NCI-H748 (cell line): Measurements from ENCODE around the gene IRF9.
A peak's percentile ranks its signal among the peaks of the same experiment; 100 is the strongest.

ENCODE experiments used
- DNase-seq: peaks from one replicate; lab custom pipeline; 2025; ENCODE audit not compliant: unreplicated experiment; lab: John Stamatoyannopoulos, UW

IRF9 gene

DNA sequence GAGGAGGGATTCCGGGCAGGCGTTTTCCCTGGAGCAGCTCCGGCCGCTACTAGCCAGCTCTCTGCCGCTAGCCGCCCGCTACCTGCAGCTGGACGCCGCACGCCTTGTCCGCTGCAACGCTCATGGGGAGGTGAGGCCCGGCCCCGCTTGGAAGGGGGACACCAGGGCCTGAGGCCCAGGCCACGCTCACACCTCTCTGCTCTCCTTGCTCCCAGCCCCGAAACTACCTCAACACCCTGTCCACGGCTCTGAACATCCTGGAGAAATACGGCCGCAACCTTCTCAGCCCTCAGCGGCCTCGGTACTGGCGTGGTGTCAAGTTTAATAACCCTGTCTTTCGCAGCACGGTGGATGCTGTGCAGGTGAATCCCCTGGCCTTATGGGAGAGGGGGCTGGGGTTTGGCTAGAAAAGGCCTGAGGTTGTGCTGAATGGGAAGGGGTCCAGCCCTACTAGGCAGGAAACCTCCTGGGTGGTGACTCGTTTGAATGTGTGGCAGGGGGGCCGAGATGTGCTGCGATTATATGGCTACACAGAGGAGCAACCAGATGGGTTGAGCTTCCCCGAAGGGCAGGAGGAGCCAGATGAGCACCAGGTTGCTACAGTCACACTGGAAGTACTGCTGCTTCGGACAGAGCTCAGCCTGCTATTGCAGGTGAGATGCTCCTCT lies 13.2 kb upstream of the IRF9 start:
- no peak for DNase-seq

DNA sequence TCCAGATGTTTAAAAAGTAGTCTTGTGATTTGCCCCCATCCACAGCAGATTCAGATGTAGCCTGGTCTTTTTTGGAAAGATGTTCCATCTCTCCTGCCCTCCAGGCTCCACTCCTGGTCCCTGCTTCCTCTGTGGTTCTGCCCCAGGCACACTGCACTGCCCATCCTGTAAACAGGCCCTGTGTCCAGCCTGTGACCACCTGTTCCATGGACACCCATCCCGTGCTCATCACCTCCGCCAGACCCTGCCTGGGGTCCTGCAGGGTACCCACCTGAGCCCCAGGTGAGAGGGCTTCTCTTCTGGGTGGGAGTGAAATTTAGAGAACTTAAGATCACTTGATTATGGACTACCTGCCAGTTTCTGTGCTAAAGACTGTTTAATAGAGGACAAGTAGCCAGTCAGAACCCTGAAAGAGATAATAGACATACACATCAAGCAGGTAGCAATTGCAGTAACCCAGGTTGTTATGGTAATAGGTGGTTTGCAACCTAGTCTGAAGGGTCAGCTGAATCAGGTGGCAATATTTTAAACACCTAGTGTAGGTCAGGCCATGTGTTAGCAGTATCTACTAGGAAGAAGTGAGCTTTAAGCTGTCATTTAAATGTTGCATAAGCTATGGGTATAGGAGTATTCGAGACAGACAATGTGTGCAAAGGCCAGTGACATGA lies 11.6 kb upstream of the IRF9 start:
- DNase-seq, result no peak

DNA sequence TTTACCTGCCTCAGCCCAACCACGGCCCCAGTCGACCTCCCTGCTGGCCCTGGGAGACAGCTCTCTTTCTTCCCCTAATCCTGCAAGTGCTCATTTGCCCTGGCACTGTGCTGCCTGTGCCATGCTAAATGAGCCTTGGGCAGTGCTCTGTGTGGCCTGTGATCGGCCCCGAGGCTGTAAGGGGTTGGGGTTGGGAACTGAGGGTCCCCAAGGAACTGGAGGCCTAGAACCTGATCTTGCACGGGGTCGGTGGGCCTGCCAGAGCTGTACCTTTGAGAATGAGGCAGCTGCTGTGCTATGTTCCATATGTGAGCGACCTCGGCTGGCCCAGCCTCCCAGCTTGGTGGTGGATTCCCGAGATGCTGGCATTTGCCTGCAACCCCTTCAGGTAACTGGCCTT lies 11.0 kb upstream of the IRF9 start:
- no peak for DNase-seq

DNA sequence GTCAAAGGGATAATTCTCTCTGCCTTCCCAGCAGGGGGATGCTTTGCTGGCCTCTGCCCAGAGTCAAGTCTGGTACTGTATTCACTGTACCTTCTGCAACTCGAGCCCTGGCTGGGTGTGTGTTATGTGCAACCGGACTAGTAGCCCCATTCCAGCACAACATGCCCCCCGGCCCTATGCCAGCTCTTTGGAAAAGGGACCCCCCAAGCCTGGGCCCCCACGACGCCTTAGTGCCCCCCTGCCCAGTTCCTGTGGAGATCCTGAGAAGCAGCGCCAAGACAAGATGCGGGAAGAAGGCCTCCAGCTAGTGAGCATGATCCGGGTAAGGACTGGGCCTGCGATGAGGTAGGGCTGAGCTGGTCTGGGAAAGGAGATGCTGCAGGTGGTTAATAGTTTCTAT lies 10.5 kb upstream of the IRF9 start:
- no peak for DNase-seq

DNA sequence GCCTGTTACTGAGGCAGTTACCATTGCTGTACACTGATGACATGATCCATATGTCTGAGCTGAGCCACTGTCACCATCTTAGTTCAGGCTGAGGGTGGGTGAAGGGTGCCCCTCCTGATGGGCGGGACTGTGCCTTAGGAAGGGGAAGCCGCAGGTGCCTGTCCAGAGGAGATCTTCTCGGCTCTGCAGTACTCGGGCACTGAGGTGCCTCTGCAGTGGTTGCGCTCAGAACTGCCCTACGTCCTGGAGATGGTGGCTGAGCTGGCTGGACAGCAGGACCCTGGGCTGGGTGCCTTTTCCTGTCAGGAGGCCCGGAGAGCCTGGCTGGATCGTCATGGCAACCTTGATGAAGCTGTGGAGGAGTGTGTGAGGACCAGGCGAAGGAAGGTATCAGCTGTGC lies 10.1 kb upstream of the IRF9 start:
- DNase-seq, result no peak

DNA sequence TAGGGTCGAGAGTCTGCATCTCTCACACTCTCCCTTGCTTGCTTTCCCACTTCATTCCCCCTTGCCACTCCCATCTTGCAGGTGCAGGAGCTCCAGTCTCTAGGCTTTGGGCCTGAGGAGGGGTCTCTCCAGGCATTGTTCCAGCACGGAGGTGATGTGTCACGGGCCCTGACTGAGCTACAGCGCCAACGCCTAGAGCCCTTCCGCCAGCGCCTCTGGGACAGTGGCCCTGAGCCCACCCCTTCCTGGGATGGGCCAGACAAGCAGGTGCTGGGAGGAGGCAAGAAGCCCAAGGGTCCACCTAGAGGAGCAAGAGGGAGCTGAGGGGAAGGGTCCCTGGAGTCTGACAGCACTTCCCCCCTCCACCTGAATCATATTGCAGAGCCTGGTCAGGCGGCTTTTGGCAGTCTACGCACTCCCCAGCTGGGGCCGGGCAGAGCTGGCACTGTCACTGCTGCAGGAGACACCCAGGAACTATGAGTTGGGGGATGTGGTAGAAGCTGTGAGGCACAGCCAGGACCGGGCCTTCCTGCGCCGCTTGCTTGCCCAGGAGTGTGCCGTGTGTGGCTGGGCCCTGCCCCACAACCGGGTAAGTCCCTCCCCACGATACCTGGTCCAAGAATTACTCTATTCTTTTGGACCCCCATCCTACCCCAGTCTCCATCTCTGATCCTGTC lies 9.5 kb upstream of the IRF9 start:
- no peak for DNase-seq

DNA sequence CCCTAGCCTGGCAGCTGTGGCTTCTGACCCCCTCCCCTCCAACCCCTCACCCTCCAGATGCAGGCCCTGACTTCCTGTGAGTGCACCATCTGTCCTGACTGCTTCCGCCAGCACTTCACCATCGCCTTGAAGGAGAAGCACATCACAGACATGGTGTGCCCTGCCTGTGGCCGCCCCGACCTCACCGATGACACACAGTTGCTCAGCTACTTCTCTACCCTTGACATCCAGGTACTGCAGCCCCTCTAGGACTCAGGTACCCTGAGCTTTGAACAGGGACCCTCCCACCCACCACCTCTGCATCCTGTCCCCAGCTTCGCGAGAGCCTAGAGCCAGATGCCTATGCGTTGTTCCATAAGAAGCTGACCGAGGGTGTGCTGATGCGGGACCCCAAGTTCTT lies 6.0 kb upstream of the IRF9 start:
- DNase-seq, result no peak

DNA sequence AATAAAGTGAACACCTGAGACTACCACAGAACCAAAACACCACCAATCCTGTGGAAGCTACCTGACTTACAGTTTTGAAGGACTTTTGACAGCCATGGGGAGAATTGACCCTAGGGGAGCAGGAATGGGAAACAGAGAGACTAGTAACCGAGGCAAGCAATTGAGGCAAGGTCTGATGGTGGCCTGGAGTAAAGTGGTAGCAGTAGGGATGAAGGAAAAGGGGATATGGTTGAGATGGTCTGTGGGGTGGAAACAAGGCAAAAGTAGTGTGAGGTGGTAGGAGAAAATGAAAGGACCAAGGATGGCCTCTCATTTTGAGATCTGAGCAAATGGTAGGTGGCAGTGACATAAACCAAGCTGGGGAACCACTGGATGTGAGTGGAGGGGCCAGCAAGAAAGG lies 4.2 kb upstream of the IRF9 start:
- no peak for DNase-seq

DNA sequence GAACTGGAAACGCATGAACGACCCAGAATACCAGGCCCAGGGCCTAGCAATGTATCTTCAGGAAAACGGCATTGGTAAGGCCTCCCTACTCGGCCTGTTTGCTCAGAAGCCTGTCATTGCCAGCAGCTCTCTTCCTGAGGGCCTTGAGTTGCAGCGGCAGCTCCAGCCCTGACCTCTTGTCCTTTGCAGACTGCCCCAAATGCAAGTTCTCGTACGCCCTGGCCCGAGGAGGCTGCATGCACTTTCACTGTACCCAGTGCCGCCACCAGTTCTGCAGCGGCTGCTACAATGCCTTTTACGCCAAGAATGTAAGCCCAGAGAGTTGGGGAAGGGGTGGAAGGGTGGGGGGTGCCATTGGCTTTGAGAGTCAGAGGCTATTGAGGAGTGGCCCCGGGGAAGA lies 3.7 kb upstream of the IRF9 start:
- DNase-seq, result no peak

DNA sequence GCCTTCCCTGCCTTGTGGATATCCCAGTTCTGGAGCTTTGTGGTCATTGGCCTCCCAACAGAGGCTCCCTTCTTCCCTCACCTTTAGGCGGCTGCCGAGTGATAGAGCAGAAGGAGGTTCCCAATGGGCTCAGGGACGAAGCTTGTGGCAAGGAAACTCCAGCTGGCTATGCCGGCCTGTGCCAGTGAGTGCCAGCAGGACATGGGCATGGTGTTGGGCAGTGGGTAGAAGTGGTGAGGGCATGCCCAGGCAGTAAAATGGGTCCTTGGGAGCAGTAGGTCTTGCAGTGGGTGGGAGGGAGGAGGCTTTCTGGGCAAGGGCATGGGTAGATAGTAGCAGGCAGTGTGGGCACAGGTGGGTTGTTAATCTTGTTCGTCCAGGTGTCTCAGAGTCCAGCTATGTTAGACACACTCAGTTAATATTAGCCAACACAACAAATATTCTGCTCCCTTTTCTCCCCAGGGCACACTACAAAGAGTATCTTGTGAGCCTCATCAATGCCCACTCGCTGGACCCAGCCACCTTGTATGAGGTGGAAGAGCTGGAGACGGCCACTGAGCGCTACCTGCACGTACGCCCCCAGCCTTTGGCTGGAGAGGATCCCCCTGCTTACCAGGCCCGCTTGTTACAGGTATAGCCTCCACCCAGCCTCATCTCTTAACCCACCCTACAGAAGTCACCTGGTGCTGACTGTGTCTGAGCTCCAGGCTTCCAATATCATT lies 1.1 kb upstream of the IRF9 start:
- DNase-seq, result no peak

DNA sequence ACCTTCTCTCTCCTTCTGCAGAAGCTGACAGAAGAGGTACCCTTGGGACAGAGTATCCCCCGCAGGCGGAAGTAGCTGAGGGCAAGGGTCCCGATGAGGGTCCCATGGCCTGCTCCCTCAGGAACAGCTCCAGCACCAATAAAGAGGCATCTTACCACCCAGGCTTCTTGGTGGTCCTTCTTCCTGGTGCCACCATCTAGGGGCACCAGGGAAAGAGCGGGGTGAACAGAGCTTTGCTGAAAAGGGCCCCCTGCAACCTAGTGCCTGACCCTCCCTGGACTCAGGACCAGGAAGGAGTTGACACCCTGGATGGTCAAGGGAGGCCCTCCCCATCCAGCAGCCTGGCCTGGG lies 591 bp upstream of the IRF9 start:
- DNase-seq, result no peak

DNA sequence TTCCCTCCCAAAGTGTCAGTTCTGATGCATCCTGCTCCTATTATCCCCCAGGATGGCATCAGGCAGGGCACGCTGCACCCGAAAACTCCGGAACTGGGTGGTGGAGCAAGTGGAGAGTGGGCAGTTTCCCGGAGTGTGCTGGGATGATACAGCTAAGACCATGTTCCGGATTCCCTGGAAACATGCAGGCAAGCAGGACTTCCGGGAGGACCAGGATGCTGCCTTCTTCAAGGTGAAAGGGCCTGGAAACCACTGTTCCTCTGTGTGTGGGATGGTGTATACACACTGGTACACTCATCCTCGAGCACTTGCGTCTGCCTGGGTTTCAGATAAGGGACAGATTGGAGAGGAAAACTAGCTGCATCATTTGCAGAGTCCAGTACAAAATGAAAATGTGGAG lies 1.0 kb downstream of the IRF9 start:
- no peak for DNase-seq

DNA sequence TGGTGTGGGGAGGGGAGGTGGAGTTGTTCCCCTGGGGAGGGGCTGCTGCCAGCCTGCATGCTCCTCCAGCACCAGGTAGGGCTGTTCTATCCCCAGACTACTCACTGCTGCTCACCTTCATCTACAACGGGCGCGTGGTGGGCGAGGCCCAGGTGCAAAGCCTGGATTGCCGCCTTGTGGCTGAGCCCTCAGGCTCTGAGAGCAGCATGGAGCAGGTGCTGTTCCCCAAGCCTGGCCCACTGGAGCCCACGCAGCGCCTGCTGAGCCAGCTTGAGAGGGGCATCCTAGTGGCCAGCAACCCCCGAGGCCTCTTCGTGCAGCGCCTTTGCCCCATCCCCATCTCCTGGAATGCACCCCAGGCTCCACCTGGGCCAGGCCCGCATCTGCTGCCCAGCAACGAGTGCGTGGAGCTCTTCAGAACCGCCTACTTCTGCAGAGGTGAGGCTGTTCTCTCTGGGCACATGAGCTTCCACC lies 3.5 kb downstream of the IRF9 start:
- no peak for DNase-seq

DNA sequence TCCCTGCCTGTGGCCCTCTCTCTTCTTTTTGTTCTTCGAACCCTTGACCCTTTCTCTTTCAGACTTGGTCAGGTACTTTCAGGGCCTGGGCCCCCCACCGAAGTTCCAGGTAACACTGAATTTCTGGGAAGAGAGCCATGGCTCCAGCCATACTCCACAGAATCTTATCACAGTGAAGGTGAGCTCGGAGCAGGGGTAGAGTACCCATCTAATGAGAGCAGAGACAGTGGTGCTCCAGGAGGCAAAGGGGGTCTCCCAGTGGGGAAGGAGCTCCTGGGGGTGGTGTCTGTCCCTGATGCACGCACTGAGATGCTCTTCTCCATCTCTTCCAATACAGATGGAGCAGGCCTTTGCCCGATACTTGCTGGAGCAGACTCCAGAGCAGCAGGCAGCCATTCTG lies 4.7 kb downstream of the IRF9 start:
- DNase-seq, result no peak

DNA sequence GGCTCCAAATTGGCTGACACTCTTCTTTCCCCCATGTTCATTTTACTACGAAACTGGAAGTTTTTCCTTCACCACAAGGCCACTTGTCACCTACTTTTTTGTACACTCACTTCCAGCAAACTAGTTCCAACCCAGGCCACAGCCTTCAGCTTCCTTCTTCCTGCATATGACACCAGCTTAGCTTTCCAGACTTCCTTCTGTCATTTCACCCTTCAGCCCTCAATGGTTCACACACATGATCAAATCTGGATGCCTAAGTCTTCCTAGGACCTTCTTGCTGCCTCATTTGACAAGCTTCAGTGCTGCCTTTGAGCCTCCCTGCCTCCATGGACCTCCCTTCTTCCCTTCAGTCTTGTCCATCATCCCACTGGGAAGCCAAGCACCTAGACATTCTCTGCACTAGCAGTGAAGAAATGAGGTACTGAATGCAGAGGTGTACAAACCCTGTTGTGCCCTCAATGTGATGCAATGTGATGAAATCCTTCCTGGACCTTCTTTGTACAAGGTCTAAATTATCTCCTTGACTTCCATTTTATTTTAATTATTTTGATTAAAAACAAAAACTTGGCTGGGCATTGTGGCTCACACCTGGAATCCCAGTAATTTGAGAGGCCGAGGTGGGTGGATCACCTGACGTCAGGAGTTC lies 6.5 kb downstream of the IRF9 start:
- DNase-seq, result no peak

DNA sequence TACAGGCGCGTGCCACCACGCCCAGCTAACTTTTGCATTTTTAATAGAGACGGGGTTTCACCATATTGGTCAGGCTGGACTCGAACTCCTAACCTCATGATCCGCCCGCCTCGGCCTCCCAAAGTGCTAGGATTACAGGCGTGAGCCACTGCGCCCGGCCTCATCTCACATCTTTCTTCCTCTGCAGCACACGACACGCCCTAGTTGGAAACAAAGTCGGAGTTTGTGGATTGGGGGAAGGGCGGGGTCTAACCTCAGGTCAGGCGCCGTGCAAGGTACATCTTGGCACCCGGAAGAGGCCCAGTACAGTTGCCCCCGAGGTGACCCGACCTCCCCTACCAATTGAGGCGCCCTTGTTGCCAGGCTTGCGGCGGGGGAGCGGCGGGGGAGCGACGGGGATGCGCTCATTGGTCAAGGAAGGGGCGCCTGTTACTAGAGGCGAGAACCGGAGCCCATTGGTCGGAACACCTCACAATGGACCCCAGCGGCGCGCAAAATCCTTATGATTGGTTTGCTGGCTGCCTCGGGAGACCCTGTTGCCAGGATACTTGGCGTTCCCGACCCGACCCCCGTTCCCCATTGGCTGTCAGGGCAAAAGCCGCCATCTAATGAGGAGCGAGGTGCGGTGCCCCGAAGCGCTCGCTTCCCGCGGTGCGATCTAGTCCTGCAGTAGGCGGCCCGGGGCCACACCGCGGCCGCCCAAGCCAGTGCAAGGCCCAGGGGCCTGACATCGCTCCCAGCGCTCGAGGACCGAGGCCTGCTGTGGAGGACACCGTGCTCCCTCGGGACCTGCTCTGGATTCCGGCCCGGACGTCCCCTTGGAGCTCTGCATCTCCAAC lies 10.6 kb downstream of the IRF9 start, which contains the start of gene REC8:
TSS of gene REC8 (plus strand) at position 659 of the 839 bp plus-strand sequence. CDS start 473 bp downstream, outside the sequence.
- DNase-seq, result peak; percentile 98

DNA sequence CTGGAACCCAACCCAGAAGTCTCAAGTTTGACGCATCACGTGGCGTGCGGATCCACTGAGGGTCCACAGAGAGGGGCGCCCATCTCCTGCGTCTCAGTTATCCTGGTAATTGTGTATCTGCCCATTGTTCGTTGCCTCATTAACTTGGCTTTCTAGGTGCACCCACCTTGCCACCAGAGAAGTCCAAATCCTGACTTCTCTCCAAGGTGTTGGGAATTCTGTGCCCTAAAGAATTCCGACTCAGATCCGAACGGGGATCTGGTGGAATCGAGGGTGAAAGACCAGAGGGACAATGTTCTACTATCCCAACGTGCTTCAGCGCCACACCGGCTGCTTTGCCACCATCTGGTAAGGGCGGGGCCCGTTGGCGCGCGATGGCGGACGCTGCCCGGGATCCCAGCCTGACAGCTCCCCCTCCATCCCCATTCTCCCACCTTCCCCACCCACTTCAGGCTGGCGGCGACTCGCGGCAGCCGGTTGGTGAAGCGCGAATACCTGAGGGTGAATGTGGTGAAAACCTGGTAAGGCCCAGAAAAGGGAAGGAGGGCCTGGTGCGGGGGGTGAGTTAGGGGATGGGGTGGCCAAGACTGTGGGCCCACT lies 11.3 kb downstream of the IRF9 start:
- peak; percentile 31 for DNase-seq

DNA sequence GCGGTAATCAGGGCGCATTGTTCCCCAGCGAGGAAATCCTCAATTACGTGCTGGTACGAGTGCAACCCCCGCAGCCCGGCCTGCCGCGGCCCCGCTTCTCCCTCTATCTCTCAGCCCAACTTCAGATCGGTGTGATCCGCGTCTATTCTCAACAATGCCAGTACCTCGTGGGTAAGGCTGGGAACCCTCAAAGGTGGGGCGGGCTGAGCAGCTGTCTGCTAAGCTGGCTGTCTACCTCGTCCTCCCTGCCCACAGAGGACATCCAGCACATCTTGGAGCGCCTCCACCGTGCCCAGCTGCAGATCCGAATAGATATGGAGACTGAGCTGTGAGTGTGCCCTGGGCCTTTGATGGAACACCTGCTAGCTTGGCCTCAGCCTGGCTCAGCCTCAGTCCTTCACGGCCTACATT lies 11.8 kb downstream of the IRF9 start:
- DNase-seq, result peak; percentile 26

DNA sequence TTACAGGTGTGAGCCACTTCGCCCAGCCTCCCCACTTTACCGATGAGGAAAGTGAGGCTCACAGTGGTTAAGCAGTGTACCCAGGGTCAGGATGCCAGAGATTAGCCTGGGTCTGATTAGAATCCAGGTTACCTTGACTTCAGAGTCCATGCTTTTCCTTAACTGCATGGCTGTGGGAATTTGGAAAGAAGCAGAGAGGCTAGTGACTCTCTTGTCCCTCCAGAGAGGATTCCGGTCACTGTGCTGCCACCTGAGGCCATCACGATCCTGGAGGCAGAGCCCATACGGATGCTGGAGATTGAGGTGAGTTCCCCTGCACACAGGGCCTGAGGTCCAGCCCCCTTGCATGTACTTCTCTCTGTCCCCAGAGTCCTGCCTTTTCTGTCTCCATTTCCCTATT lies 15.5 kb downstream of the IRF9 start:
- no peak for DNase-seq
